GM18526 (cell line): ENCODE data around the gene PPP1R14D.

ENCODE experiments used
- POLR2A ChIP-seq: IDR thresholded peaks from 3 replicates; pipeline ENCODE4 v1.6.1; 2011; ENCODE audit not compliant: insufficient read length; ENCODE audit errors: extremely low read depth

The PPP1R14D gene

GRCh38 chr15:40832903-40833302, 4.4 kb upstream of the PPP1R14D start:
- TF ChIP-seq POLR2A = no peak

DNA sequence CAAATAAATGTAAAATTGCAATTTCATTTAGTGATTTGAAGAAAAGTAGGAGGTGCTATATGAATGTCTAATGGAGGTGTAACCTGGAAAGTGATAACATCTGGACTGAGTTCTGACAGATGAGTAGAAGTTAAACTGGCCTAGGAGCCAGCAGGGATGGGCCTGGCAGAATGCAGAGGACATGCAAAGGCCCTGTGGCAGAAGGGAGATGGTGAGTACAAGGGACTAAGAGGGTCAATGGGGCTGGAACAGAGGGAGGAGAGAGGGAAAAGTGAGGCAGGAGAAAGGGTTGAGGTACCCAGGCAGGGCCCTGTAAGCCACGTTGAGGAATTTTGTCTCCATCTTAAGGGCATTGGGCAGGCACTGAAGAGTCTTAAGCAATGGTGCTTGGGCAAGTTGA, 3.4 kb upstream of the PPP1R14D start:
- TF ChIP-seq POLR2A = no peak

- no peak for TF ChIP-seq POLR2A
Observed at GRCh38 chr15:40830884-40831283, 2.4 kb upstream of the PPP1R14D start.

DNA sequence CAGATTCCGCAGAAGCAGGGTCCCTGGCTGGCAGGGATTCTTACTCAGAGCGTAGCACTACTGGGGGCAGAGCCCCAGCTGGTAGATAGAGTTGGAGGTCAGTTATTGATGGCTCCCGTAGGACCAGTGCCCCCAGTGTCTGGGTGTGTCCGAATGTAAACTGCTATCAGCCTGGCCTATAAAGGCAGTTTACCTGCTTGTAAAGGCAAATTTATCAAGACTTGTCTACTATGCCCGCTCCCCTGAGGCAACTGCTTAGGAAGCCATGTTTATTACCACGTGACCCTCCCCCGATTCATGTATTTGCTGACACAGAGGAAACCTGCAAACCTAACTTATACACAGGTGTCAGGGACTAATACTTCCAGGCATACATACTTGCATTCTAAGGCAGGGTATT, 607 bp upstream of the PPP1R14D start:
- no peak for TF ChIP-seq POLR2A

- TF ChIP-seq POLR2A = no peak
Observed at GRCh38 chr15:40826423-40827075, 2.0 kb downstream of the PPP1R14D start.

- no peak for TF ChIP-seq POLR2A
Observed at GRCh38 chr15:40825661-40826422, 2.7 kb downstream of the PPP1R14D start.

DNA sequence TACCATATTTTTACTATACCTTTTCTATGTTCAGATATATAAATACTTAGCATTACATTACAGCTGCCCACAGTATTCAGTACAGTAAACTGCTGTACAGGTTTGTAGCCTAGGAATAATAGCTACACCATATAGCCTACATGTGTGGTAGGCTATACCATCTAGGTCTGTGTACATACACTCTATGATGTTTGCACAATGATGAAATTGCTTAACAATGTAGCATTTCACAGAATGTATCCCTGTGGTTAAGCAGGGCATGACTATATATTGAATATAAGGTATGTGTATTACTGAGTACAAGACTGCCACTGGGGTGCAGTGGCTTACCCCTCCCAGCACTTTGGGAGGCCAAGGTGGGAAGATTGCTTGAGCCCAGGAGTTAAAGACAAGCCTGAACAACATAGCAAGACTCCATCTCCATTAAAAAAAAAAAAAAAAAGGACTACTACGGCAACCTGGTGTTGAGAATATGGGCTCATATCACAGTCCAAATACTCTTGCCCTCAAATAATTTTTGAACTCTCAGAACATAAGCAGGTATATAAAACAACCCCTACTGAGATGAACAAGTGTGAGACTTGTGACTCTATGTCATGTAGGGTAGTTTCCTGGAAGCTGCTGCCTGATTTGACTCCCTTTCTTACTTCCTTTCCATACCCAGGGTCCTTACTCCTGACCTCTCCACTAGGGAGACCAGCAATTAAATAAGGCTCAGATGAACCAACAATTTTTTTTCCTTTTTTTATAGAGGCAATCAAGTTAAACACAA, 4.8 kb downstream of the PPP1R14D start:
- TF ChIP-seq POLR2A = no peak

GRCh38 chr15:40821195-40821594, 7.3 kb downstream of the PPP1R14D start:
- TF ChIP-seq POLR2A = no peak

GRCh38 chr15:40819048-40819447, 9.5 kb downstream of the PPP1R14D start:
- no peak for TF ChIP-seq POLR2A

DNA sequence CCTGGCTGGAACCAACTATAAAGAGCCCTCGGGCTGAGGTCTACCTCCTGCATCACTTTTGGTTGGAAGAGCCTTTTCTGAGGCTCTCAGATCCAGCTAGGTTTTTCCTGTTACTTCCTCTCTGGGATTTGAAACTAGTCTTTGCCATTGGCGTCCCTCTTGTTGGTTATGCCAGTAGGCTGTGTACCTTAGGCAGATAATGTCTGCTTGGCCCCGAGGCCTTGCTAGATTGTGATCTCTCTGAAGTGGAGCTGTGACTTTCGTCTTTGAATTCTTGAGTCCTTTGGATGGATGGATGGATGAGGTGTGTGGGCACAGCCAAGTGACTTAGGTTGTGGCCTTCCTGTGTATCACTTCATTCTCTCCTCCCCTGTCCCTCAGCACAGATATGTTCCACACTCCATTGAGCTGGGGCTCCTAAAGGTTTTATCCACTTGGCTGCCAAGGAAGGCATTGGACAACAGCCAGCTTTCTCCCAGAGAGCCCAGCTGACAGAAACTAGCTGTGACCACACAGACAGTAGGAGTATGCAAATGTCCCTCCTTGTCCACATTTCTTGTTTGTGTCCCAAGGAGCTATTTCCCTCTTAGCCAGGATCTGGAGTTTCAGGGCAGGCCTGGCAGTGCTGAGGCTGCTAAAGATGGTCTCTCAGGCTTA, 13.3 kb downstream of the PPP1R14D start:
- TF ChIP-seq POLR2A = no peak

DNA sequence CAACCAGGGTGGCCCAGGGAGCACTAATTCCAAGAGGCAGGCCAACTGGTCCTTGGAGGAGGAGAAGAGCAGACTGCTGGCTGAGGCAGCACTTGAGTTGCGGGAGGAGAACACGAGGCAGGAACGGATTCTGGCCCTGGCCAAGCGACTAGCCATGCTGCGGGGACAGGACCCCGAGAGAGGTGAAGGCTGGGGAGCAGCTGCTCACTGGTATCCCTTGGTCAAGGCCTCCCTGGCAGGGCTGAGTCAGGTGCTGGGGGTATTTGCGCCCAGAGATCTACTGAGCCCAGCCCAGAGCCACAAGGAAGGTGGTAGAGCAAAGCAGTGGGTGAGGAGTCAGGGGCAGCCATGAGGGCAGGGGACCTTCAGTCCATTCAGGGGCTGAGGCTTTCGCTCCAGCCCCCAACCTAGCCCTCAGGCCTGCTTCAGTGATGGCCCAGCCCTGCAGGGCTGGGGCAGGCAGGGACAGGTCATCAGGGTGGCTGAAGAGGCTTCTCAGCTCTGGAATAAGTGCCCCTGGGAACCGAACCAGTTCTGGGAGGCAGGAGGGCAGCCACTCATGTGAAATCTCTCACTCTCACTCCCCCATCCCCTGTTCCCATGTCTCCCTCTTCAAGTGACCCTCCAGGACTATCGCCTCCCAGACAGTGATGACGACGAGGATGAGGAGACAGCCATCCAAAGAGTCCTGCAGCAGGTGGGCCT, 15.6 kb downstream of the PPP1R14D start:
- TF ChIP-seq POLR2A = no peak

DNA sequence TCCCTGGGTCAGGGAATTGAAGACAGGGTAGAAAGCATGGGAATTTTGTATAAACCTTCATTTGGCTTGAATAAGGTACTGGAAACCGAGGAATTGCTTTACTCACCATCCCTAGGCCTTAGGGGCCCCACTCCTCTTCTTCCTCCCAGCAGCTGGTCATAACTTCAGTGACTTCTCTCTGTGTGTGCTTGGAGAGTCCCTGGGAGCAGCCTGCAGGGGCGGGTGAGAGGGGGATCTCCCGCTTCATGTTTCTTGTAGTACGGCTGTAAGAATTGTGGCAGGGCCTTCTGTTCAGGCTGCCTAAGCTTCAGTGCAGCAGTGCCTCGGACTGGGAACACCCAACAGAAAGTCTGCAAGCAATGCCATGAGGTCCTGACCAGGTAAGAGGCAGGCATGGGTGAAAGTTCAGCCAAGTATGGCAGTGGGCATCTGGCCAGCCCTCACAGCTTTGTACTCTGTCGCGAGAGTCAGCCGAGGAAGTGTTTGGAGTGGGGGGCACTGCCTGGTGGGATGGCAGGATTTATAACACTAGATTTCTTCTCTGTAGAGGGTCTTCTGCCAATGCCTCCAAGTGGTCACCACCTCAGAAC, 19.6 kb downstream of the PPP1R14D start:
- no peak for TF ChIP-seq POLR2A

DNA sequence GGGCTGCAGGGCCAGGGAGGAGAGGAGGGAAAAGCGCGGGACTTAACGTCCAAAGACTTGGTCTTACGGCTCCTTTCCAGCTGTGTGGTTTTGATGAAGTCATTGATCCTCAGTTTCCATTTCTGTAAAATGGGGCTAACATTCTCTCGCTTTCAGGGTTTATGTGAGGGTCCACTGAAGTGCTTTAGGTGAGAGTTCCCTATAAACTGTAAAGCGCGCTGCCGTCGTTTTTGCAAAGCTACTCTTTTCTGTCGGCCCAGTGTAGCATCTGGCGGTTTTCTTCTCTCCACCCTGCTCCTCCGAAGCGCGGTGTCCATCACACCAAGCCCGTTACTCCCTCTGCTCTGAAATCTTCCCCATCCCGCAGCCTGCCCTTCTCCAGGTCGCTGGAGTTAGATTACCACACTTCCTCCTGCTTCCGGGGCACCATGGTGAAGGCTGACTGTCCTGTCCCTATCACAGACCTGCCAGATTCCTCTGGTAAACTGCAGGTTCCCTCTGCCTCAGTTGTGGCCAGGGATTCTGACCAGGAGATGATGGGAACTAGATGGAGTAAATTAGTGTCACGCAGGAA, 20.5 kb downstream of the PPP1R14D start:
- no peak for TF ChIP-seq POLR2A
